Lower leg skin (tissue), 3 donors: ENCODE data around the gene FMNL2.

Source experiments
- CTCF ChIP-seq, 3 donors: fragments of 450-650 bp; IDR thresholded peaks; one replicate each; pipeline ENCODE4 v1.5.1; 2016; ENCODE audit warnings: antibody characterized with exemption in 3 of 3, mild to moderate bottlenecking in 3 of 3, moderate library complexity in 2 of 3
- POLR2A ChIP-seq, 2 donors: fragments of 450-650 bp; IDR thresholded peaks; one replicate each; pipeline ENCODE4 v1.6.1; 2016 to 2017; ENCODE audit warnings: antibody characterized with exemption in 2 of 2, mild to moderate bottlenecking in 1 of 2, moderate library complexity in 1 of 2

- no peak for TF ChIP-seq POLR2A (IDR thresholded peaks at IDR 0.05)
- no peak for TF ChIP-seq CTCF (IDR thresholded peaks at IDR 0.05)
These were observed 218.5 kb downstream of the FMNL2 start for GRCh38 chr2:152553518-152553917.
